Osteoblast (primary cell): Measurements from ENCODE around the gene SNAP23. TPM values are rescaled to one million over a fixed set of nuclear protein-coding genes. Genes with fewer than 3 reads are reported as not detected.
A peak's percentile ranks its signal among the peaks of the same experiment; 100 is the strongest.

ENCODE experiments used
- DNase-seq: peaks from one replicate; pipeline ENCODE4 v3.0.0; 2011; ENCODE audit warnings: low spot score, mixed read lengths; ENCODE audit not compliant: insufficient read length; ENCODE audit errors: missing footprints
- H2AFZ ChIP-seq: 2 replicates; pipeline ENCODE4 v1.6.0; 2011; ENCODE audit warnings: mild to moderate bottlenecking, low read length
- H3K27ac ChIP-seq: 2 replicates; pipeline ENCODE4 v1.5.1; 2011; ENCODE audit warnings: mild to moderate bottlenecking, low read depth, low read length, moderate library complexity
- H3K27me3 ChIP-seq: 2 replicates; pipeline ENCODE4 v1.6.0; 2012; ENCODE audit warnings: mild to moderate bottlenecking, control low read depth, inconsistent platforms, low read length, moderate library complexity; ENCODE audit not compliant: insufficient read depth
- H3K36me3 ChIP-seq: 2 replicates; pipeline ENCODE4 v1.5.1; 2011; ENCODE audit warnings: mild to moderate bottlenecking, low read length, control low read depth, moderate library complexity; ENCODE audit not compliant: insufficient read depth
- H3K4me1 ChIP-seq: 2 replicates; pipeline ENCODE4 v1.5.1; 2011; ENCODE audit warnings: mild to moderate bottlenecking, low read length, control low read depth, moderate library complexity; ENCODE audit not compliant: insufficient read depth
- H3K4me2 ChIP-seq: 2 replicates; pipeline ENCODE4 v1.6.0; 2011; ENCODE audit warnings: mild to moderate bottlenecking, low read length; ENCODE audit not compliant: insufficient read depth
- H3K4me3 ChIP-seq: fragments of 200-600 bp; sonication (generic); 3 replicates; pipeline ENCODE4 v1.5.1; 2012; ENCODE audit warnings: mild to moderate bottlenecking, low read length, inconsistent platforms; ENCODE audit not compliant: insufficient read depth
- H3K79me2 ChIP-seq: 2 replicates; pipeline ENCODE4 v1.6.0; 2012; ENCODE audit warnings: mild to moderate bottlenecking, low read length, control low read depth, inconsistent platforms; ENCODE audit not compliant: insufficient read depth
- H3K9me3 ChIP-seq: 2 replicates; pipeline ENCODE4 v1.5.1; 2011; ENCODE audit warnings: low read depth, low read length, control low read depth
- H4K20me1 ChIP-seq: 2 replicates; pipeline ENCODE4 v1.6.0; 2012; ENCODE audit warnings: mild to moderate bottlenecking, low read length, control low read depth; ENCODE audit not compliant: insufficient read depth
- total RNA-seq: library from RNA; depleted of rRNA; stranded (reverse); fragments of >200 nt; gene quantifications from 2 replicates; pipeline ENCODE4 v1.2.3, GENCODE V29; 2012
- TF ChIP-seq, protein P1 (sequence below): IDR thresholded peaks from 2 replicates; pipeline ENCODE4 v1.5.1; 2011; ENCODE audit warnings: mild to moderate bottlenecking, low read depth, low read length, moderate library complexity; ENCODE audit errors: extremely low read depth

SNAP23 gene
- total RNA-seq, 1 donor, result 81.4 TPM

DNA sequence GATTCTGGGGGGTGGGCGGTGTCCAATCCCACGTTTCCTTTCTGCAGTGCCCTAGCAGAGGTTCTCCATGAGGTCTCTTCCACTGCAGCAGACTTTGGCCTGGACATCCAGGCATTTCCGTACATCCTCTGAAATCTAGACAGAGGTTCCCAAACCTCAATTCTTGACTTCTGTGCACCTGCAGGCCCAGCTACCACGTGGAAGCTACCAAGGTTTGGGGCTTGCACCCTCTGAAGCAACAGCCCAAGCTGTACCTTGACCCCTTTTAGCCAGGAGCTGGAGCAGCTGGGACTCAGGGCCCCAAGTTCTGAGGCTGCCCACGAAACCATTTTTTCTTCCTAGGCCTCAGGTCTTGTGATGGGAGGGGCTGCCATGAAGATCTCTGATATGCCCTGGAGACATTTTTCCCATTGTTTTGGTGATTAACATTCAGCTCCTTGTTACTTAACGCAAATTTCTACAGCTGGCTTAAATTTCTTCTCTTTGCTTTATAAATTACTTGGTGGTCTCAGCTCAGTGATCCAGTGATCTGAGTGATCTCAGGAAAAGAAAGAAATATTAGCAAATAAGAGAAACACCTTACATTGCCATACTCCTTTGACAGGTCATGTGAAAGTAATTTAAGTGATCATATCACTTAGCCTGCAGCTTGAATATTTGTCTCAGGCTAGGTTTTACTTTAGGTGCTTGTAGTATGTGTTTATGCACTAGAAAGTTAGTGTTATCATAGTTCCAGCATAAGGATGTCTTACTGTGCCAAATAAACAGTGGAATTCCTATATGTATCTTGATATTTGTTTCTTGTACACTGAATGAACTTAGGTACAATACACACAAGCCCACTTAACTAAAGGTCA lies 3.0 kb downstream of the SNAP23 start:
- Histone ChIP-seq H4K20me1 (peaks cover 8% of the 10 kb centered on the region), H3K27ac (no peak overlapping the region), H3K79me2 (peaks cover 62% of the 10 kb centered on the region), H2AFZ (no peak overlapping the region), H3K4me1 (peaks cover 26% of the 10 kb centered on the region), H3K36me3 (peaks cover 5% of the 10 kb centered on the region), H3K27me3 (no peaks in the 10 kb centered on the region), H3K4me2 (no peak overlapping the region), H3K9me3 (no peaks in the 10 kb centered on the region), H3K4me3 (no peak overlapping the region)
- DNase-seq, result no peak
- TF ChIP-seq, protein P1, sequence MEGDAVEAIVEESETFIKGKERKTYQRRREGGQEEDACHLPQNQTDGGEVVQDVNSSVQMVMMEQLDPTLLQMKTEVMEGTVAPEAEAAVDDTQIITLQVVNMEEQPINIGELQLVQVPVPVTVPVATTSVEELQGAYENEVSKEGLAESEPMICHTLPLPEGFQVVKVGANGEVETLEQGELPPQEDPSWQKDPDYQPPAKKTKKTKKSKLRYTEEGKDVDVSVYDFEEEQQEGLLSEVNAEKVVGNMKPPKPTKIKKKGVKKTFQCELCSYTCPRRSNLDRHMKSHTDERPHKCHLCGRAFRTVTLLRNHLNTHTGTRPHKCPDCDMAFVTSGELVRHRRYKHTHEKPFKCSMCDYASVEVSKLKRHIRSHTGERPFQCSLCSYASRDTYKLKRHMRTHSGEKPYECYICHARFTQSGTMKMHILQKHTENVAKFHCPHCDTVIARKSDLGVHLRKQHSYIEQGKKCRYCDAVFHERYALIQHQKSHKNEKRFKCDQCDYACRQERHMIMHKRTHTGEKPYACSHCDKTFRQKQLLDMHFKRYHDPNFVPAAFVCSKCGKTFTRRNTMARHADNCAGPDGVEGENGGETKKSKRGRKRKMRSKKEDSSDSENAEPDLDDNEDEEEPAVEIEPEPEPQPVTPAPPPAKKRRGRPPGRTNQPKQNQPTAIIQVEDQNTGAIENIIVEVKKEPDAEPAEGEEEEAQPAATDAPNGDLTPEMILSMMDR, result no peak

DNA sequence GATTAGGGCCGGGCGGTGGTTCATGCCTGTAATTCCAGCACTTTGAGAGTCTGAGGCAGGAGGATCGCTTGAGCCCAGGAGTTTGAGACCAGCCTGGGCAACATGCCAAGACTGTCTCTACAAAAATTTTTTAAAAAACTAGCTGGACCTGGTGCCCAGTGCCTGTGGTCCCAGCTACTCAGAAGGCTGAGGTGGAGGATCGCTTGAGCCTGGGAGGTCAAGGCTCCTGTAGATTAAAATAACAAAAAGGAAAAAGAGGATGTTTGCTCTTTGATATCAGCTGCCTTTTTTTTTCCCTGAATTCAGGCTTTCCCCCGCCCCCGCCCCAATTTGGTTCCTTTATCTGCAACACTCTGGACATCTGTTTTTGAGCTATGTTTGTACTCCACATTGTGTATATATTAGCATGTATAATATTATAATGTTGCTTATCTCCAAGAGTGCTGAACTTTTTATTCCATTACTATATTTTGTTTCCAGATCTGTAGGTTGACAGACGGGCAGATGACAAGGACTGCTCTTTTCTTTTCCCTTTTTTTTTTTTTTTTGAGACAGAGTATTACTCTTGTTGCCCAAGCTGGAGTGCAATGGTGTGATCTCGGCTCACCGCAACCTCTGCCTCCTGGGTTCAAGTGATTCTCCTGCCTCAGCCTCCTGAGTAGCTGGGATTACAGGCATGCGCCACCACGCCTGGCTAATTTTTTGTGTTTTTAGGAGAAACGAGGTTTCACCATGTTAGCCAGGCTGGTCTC lies 4.6 kb downstream of the SNAP23 start:
- Histone ChIP-seq H3K4me3 (no peak overlapping the region), H3K9me3 (no peaks in the 10 kb centered on the region), H3K27me3 (no peaks in the 10 kb centered on the region), H3K36me3 (peaks cover 5% of the 10 kb centered on the region), H2AFZ (no peak overlapping the region), H3K27ac (peak overlapping the region; percentile 27), H4K20me1 (peaks cover 8% of the 10 kb centered on the region), H3K79me2 (peaks cover 72% of the 10 kb centered on the region), H3K4me2 (no peak overlapping the region), H3K4me1 (peaks cover 30% of the 10 kb centered on the region)
- no peak for DNase-seq
- TF ChIP-seq, protein P1, result no peak

DNA sequence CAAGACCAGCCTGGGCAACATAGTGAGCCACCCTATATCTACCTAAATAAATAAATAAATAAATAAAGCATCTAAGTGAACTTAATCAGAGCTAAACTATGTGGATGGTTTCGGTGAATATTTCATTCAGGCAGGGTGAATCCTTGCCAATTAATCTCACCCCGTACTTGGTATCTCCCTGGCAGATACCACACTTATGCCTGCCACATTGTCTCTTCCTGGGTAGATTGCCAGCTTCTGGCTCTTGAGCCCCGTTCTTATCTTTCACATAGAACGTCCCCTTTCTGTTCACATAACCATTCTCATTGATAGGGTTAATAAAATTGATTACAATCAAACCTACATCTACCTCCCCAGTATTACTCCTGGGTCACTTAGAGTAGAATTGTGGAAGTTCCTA lies 7.0 kb downstream of the SNAP23 start:
- Histone ChIP-seq H4K20me1 (peaks cover 8% of the 10 kb centered on the region), H3K4me2 (no peak overlapping the region), H3K27ac (no peak overlapping the region), H3K79me2 (peaks cover 72% of the 10 kb centered on the region), H3K27me3 (no peaks in the 10 kb centered on the region), H3K4me1 (peaks cover 21% of the 10 kb centered on the region), H3K9me3 (no peaks in the 10 kb centered on the region), H3K36me3 (peaks cover 5% of the 10 kb centered on the region), H2AFZ (no peak overlapping the region), H3K4me3 (no peak overlapping the region)
- no peak for DNase-seq
- TF ChIP-seq, protein P1, result no peak

DNA sequence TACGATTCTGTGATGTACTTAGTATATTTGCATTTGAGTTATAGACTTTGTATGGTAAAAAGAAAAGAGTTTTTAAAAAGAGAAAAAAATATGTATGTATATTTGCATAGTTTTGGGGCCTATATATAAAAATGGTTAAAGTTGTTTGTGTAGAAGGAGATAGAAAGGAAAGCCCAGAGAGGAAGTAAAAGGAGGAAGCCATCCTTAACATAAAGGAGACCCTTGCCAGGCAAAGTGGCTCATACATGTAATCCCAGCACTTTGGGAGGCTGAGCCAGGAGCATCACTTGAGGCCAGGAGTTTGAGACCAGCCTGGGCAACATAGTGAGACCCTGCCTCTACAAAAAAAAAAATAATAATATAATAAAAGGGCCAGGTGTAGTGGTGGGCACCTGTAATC lies 8.4 kb downstream of the SNAP23 start:
- TF ChIP-seq, protein P1, result no peak
- DNase-seq, result no peak
- Histone ChIP-seq H4K20me1 (peaks cover 8% of the 10 kb centered on the region), H3K79me2 (peaks cover 72% of the 10 kb centered on the region), H3K36me3 (peaks cover 5% of the 10 kb centered on the region), H3K4me2 (no peak overlapping the region), H3K27ac (no peak overlapping the region), H2AFZ (no peak overlapping the region), H3K4me3 (no peak overlapping the region), H3K27me3 (no peaks in the 10 kb centered on the region), H3K9me3 (no peaks in the 10 kb centered on the region), H3K4me1 (peaks cover 21% of the 10 kb centered on the region)
